ENCODE results near the gene KRTAP5-2.

GRCh38 chr11:1625541-1625940 is 27.4 kb upstream of the KRTAP5-2 start:
- TF ChIP-seq, protein P1, sequence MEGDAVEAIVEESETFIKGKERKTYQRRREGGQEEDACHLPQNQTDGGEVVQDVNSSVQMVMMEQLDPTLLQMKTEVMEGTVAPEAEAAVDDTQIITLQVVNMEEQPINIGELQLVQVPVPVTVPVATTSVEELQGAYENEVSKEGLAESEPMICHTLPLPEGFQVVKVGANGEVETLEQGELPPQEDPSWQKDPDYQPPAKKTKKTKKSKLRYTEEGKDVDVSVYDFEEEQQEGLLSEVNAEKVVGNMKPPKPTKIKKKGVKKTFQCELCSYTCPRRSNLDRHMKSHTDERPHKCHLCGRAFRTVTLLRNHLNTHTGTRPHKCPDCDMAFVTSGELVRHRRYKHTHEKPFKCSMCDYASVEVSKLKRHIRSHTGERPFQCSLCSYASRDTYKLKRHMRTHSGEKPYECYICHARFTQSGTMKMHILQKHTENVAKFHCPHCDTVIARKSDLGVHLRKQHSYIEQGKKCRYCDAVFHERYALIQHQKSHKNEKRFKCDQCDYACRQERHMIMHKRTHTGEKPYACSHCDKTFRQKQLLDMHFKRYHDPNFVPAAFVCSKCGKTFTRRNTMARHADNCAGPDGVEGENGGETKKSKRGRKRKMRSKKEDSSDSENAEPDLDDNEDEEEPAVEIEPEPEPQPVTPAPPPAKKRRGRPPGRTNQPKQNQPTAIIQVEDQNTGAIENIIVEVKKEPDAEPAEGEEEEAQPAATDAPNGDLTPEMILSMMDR (IDR thresholded peaks at IDR 0.05): no peak
- TF ChIP-seq POLR2AphosphoS5 (IDR thresholded peaks at IDR 0.05) (no peak), POLR2A (IDR thresholded peaks at IDR 0.05) (no peak), EP300 (IDR thresholded peaks at IDR 0.05) (no peak)

Data from suprapubic skin (tissue), 4 donors.